Breast epithelium (tissue), 3 donors: ENCODE data around the gene ITGB4.

Experiments used
- CTCF ChIP-seq, 3 donors: fragments of 450-650 bp; IDR thresholded peaks; one replicate each; pipeline ENCODE4 v1.5.1; 2016 to 2017; ENCODE audit warnings: antibody characterized with exemption in 3 of 3, mild to moderate bottlenecking in 3 of 3, moderate library complexity in 3 of 3
- POLR2A ChIP-seq: fragments of 450-650 bp; IDR thresholded peaks from one replicate; pipeline ENCODE4 v1.6.1; 2016; ENCODE audit warnings: antibody characterized with exemption, mild to moderate bottlenecking, moderate library complexity

GRCh38 chr17:75764711-75765421 is 43.6 kb downstream of the ITGB4 start, which contains the start of gene GALK1:
- TF ChIP-seq POLR2A (no peak), CTCF (IDR thresholded peaks at IDR 0.05) (peak in 1 of 3 donors; percentile 71)
